ENCODE data around the gene BRD9.

BRD9 gene

GRCh38 chr5:876398-877365 is 15.9 kb downstream of the BRD9 start:
- DNase-seq: no peak

DNA sequence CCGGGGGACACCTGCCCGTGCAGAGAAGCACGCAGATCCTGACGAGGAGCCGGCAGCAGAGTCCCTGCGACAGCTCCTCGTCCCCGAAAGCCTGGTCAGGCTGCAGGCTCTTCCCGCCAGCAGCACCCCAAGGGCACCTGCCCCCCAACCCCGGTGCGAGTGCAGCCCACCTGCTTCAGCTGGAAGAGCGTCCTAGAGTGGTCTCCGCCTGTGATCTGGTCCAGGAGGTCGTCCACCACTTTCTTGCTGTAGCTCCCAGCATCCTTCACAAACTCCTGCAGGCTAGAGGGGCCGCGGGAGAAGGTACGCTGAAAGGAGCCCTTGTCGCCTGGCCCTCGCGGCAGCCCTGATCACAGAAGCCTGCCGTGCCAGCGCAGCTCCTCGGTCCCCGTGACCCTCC is 16.7 kb downstream of the BRD9 start:
- DNase-seq: no peak

- no peak for DNase-seq
These were observed 19.3 kb downstream of the BRD9 start for GRCh38 chr5:873328-873727.

GRCh38 chr5:872301-872700 is 20.3 kb downstream of the BRD9 start:
- no peak for DNase-seq

GRCh38 chr5:871596-872298 is 20.9 kb downstream of the BRD9 start:
- DNase-seq: no peak

DNA sequence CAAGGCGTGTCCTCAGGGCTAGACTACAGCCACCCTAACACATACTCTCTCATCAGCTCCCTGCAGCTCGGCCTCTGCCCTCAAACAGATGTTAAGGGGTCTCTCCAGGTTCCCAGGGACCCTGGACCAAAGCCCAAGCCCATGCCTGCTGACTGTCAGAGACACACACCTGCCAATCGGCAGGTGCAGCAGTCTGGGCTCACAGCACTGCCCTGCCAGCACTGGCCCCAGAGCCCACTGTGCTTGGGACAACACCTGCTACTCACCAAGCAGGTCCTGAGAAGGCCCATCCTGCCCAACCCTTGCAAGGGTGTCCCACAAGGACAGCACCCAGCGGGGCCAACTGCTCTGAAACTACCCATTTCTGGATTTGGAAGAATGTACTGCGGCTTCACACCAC is 21.6 kb downstream of the BRD9 start:
- DNase-seq: no peak

DNA sequence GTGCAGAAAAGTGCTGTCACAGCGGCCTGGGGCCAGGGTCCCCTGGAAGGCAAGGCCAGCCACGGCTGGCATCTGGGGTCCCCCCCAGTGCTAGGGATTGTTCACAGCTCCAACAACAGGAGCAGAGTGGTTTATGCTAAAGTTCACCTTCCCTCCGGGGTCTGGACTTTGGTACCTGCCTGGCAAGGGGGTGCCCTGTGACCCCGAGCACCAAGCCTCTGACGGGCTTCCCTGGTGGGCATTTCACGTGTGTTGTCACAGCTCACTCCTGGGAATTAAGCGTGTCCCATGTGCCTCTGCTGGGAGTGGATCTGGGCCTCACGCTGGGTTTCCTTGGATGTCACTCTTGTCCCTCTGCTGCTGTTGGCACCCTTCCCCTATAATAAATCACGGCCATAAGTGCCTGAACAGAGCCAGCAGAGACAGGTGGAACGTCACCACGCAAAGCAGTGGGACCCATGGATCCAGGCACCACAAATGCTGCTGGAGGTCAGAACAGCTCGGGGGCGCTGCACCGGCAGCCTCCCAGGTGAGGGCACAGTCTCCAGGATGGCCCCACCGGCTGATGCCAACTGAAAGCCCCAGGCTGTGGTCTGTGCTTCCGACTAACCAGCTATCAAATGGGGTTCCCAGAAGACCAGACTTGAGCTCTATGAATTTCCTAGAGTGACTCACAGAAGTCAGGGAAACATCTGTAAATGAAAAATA is 24.0 kb downstream of the BRD9 start:
- DNase-seq: no peak

- DNase-seq: no peak
These were observed 25.2 kb downstream of the BRD9 start for GRCh38 chr5:867300-867870.

DNA sequence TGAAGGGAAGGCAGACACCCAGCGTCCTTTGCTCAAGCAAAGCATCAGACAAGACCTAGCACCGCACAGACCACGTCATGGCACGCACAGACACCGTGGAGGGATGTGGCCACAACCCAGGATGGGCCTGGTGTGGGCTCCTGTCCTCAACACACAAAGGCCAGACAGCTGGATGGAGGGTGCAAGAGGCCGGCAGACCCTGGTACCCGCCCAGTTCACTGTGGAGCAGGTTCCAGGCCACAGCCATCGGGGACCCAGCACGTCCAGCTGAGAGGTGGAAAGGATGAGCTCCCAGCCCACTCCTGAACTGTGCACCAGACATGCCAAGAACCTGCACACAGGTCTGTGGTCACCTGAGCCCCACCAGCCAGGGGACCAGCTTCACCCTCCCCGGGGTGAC is 26.8 kb downstream of the BRD9 start:
- DNase-seq: no peak

GRCh38 chr5:865168-865521 is 27.5 kb downstream of the BRD9 start:
- no peak for DNase-seq

DNA sequence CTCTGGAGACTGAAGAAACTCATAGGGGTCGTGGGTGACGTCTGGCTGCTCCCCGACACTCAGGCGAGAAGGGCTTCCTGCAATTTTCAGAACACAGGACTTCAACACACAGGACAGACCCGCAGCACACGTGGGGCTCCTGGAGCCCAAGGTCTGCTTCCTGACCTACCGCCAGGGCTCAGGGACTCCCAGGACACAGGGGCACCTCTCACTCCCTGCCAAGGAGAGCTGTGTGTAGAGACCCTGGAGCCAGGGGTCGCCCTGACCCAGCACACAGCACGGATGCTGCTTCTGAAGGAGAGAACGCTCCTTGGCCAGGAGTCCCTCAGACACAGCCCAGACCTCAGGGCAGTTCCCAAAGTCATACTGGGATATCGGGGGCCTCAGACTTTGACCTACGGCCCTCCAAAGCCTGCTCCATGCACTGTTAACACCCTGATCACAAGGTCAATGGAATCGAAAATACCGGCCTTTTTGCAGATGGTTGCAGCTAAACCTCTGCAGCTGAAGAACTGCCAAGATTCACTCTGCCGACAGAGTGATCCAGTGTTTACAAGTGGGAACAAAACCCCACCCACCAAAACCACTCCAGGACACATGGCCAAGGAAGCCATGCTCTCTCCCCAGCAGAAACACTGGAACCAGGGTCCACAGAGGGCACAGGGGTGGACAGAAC is 28.0 kb downstream of the BRD9 start:
- no peak for DNase-seq

- DNase-seq: no peak
These were observed 29.3 kb downstream of the BRD9 start for GRCh38 chr5:863244-863805.

- DNase-seq: no peak
These were observed 30.0 kb downstream of the BRD9 start for GRCh38 chr5:862367-863243.

DNA sequence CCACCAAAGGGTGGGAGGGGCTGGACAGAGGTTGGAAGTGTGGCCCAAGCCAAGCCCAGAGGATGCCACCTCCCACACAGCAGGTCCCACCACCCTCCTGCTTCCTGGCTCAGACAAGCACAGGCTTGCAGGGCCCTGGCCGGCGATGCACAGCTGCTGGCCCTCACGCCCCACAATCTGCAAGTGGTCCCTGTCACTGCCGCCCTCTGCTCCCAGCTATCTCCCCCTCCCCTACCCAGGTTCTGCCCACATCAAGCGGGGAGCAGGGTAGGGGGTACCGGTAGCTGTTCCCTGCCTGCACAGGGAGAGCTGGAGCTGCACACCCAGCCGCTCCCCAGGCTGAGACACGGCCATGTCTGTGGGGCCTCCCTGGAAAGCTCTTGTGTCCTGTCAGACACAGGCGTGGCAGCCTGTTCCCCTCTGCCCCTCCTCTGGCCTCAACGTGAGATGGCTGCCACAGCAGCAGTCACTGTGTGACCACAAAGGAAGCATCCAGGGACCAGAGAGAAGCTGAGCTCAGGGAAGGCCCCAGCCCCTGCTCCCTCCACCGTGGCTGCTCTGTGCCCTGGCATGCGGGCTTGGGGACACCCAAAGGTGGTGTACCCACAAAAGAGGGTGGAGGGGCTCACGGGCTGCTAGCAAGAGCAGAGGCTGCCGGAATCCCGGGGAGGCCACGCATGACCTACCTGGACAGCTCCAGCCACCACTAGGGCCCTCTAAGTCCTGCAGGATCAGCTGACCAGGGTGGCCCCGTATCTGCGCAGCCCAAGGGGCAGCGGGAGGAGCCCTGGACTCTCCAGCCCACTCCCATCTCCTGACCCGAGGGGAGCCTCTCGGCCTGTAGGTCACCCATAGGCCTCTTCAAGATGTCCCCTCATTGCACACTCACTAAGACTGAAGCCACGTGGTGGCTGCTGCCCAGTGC is 30.9 kb downstream of the BRD9 start:
- no peak for DNase-seq

DNA sequence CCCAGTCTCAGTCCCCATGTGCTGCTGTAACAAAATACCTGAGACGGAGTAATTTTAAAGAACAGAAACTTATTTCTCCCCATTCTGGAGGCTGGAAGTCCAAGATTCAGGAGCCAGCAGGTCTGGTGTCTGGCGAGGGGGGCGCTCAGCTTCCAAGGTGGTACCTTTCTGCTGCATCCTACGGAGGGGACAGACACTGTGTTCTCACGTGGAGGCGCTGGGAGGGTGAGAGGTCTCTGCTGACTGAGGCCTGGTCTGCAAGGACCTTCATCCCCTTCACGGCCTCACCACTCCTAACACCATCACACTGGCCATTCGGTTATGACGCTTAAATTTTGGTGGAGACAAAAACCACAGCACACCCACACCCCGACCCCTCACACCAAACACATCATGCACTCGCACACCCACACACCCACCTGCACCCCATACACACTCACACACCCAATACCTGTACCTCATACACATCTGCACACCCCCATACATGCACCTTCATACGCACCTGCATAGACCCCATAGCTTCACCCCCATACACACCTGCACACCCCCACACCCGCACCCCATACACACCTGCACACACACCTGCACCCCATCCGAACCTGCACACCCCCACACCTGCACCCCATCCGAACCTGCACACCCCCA is 32.0 kb downstream of the BRD9 start:
- no peak for DNase-seq

DNA sequence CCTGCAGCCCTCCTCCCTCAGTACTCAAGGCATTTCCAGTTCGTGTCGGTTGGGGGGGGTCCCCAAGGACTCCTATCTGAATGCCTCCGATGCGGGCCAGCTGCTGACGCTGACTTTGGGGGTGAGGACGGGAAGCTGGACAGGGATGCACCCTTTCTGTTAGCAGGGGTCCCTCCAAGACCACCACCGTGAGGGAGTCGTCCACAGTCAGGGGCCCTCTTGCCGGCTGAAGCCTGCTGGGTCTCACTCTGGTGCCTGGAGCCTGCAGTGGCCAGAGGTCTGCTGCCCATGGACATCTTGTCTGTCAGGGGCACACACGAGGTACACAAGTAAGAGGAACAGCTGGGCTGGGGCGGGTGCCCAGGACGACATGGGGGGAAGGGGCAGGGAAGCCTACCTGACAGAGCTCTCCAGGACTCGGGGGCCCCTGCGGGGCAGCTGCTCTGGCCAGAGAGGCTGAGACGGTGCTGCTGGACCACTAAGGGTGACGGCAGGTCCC is 32.8 kb downstream of the BRD9 start:
- DNase-seq: no peak

DNA sequence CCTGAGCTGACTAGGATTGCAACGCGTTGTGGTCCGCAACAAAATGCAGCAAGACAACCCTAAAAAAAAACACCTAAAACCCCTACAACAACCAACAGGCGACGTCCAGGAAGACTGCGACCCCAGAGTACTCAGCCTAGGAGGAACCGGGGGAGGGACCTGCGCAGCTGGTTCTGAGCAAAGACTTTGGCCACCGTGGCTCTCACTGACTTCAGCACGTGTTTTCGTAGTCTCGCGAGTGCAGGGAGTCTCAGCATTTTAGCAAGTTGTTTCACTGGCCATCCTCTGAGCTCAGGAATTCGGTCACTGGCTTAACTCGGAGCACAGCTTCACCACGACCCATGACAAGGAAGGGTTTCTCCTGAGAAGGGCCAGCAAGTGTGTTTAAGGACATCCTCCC is 33.2 kb downstream of the BRD9 start:
- no peak for DNase-seq

- DNase-seq: no peak
These were observed 33.9 kb downstream of the BRD9 start for GRCh38 chr5:858726-859125.

Measured in NCI-H510A (cell line).